A204.1 (cell line): ENCODE data around the gene GRIN2C.

Source experiments
- FAIRE-seq: peaks from 2 replicates; lab custom pipeline; 2012; peaks lifted over from hg19 to GRCh38; lab: Jason Lieb, UNC

GRIN2C gene

GRCh38 chr17:74864297-74864865, 4.7 kb upstream of the GRIN2C start:
- no peak for FAIRE-seq

DNA sequence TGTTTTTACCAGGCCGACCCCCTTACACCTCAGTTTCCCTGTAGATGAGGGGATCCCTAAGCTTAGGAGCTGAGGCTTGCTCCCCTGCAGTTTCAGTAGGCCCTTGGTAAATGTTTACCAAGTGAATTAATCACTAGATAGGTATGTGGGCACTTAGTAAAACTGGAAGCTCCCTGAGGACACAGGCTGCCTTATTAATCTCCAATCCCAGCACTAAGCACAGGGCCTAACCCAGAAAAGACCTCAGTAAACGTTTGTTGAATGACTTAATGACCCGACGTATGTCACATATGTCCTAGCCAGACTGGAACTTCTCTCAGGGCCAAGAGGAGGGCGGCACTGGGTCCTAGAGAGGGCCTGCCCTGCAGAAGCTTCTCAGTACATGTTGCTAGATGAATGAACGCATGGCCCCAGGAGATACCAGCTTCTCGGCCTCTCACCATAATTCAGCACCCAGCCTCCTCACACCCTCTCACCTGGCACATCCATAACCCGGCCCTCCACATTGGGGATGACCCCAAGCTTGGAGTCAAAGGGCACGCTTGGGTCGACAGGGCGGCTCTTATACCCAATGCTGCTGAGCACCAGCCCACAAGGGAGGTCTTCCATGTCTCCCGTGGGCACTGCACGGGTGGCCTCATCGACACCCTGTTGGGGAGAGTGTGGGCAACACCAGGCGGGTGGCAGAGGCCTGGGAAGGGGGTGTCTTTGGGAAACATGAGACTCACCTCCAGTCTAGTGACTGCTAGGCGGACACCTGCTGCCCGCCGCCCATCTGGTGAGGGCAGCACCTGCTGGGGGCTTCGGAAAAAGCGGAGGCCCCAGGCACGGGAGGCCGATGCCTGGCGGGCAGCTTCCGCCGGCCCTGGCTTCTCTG, 4.0 kb upstream of the GRIN2C start:
- FAIRE-seq = no peak

GRCh38 chr17:74862919-74863318, 3.2 kb upstream of the GRIN2C start:
- no peak for FAIRE-seq

GRCh38 chr17:74862108-74862901, 2.6 kb upstream of the GRIN2C start:
- FAIRE-seq = no peak

GRCh38 chr17:74861662-74862107, 2.0 kb upstream of the GRIN2C start:
- FAIRE-seq = no peak

DNA sequence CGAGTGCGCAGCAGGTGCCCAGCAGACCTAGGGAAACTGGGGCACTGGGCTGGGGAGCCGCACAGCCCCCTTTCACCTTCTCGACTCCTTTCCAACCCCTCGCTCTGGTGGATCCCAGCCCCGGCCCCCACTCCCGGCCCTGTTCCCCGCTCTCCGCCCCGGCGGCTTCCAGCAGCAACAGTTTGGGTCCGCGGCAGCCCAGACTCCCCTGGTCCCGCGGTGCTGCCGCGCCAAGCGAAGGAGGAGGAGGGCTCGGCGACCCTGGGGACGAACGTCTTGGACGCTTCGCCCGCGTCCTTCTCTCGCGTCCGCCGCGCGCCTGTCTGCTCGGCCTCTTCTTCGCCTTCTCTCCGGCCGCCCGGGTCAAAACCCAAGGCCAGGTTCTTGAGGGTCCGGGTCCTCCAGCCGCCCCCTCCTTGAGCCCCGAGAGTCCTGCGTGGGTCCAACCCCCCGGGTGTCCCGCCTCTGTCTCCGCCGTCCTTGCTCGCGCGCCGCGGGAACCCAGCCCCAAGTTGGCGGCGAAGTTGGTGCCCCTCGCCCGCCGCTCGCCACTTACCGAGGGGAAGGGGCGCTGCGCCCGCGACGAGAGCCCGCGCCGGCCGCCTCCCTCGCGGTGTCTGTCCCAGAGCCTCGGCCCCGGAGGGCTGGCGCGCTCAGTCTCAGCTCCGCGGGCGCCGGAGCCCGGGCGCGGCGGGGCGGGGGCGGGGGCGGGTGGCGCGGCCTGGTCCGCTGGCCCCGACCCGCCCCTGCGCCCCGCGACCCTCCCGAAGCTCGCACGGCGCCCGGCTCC, 1.4 kb upstream of the GRIN2C start:
- FAIRE-seq = no peak

DNA sequence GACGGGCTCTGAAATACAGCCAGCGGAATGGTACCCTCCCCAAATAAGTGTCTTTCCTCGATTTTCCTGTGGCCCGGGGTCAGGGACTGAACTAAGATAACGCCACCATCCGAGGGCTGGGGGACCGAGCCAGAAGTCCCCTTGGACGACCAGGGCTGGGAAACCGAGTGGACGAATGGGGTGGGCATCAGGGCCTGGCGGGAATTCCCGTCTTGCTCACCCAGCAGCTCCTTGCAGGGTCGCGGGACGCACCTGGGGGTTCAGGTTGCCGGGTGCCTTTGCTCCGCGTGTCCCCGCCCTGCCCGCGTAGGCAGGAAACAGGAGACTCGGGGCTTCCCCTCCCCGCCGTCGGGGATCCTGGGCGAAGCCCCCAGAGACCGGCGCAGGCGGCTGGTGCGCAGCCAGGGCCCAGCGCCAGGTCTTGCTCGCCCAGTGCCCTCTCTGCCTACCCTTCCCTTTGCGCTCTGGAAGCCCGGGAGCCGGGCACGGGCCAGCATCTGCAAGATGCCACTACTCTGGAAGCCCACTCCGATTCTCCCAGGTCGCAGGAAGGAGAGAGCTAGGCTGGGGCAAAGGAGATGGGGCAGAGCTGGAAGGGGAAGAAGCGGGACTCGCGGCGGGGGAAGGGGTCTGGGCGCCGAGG, 665 bp upstream of the GRIN2C start:
- no peak for FAIRE-seq

DNA sequence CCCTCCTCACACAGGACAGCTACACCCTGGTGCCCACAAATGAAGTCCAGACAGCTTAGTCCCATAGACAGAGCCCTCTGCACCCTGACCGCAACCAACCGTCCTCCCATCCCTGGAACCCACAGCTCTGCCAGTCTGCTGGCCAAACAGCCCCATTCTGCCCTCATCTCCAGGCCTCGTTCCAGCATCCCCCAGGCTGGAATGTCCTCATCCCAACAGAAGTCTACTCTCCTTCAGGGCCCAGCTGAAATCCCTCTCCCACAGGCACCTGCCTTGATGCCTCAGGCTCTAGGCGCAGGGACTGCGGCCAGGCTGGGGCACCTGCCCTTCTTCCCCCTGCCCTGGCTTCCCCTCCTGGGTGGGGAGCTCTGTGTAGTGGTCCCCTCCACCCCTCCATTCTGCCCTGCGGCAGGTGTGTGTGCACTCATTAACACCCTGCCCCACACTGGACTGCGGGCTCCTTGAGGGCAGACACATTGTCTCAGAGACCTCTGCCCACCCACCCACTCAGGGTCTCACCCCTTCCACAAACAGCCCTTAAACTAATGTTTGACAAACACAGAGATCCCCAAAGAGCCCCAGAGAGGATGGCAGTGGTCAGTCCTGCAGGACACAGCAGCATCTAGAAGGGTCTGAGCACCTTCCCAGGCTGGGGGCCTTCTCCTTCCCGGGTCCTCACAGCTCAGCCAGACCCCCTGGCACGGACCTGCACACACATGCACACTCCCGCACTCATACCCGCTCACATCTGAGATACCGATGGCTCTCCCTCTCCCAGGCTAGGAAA, 820 bp downstream of the GRIN2C start:
- no peak for FAIRE-seq

DNA sequence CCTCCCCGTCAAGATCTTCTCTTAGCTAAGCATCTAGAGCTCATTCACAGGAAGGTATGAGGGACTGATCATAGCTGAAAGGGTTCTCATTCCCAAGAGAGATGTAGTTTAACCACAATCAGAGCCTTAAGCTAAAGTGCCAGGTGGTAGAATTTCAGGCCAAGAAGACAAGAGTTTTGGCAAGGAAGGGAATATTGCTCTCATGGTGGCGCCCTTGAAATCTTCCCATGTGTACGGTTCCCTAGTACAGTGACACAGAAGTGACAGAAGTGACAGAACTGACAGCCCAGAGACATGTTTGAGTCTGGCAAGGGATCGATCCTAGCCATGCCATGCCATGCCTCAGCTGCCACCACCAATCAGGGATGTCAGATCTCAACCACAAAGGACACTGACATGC, 2.5 kb downstream of the GRIN2C start:
- no peak for FAIRE-seq

DNA sequence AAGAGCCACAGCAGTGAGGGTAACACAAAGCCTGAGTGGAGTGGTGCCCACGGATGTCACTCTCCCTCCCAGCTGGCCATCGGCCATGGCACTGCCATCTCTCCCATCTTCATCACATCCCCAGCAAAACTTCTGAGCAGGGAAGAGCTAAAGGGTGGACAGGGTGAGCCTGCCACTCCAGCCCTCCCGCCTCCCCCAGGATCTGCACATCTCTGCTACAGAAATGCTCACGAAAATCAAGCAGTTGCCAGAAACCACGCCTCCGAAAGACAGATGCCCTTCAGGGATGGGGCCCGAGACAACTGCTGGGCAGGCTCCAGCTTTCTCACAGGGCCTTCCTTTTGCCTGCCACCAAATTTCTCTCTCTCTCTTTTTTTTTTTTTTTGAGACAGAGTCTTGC, 3.6 kb downstream of the GRIN2C start:
- no peak for FAIRE-seq

DNA sequence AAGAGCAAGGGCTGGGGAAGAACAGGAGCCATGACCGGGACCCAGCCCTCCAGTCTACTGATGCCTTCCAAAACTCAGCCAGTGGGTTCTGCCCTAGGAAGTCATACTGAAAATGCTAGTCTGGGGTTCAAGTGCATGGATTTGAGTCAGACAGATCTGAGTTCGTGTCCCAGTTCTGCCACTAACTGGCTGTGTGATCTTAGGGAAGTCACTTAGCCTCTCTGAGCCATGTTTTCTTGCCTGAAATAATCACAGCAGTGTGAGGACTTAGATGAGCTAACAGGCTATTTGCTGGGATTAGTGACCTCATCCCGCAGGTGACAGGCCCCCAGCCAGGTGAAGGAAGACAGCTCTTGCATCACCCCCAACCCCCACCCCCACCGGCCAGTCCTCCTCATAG, 4.4 kb downstream of the GRIN2C start:
- no peak for FAIRE-seq

GRCh38 chr17:74854792-74855191, 4.9 kb downstream of the GRIN2C start:
- no peak for FAIRE-seq

DNA sequence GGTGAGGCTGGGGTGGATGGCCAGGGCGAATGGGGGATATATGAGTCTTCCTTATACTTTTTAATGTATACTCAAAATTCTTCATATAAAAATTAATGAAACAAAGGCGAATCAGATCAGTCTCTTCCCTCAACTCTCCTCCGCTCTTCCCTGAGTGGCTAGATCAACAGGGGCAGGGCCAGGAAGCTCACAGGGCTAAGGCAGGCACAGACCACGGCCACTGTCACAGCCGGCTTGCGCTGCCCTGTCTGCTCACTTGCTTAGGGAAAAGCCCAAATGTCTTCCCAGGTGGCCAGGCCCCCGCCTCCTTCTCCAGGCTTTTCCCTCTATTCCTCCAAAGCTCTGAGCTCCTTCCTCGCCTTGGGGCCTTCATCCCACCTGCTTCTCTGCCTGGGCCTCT, 6.0 kb downstream of the GRIN2C start:
- no peak for FAIRE-seq

DNA sequence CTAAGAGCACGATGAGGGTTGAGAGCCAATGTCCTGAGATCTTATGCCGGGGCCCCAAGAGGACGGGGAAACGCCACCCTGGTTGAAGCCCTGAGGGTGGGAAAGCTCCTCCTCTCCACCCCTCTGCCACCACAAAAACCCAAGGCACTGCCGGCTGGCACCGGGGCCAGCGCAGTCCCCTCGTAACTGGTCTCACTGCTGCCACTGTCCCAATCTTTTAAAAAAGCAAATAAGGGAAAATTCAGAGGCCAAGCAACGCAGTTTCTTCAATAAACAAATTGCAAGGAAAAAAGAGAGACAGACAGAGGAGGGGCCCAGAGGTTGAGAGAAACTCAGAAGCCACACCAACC, 6.7 kb downstream of the GRIN2C start:
- FAIRE-seq = no peak

- FAIRE-seq = no peak
Measured at GRCh38 chr17:74852237-74853047, 7.2 kb downstream of the GRIN2C start.

DNA sequence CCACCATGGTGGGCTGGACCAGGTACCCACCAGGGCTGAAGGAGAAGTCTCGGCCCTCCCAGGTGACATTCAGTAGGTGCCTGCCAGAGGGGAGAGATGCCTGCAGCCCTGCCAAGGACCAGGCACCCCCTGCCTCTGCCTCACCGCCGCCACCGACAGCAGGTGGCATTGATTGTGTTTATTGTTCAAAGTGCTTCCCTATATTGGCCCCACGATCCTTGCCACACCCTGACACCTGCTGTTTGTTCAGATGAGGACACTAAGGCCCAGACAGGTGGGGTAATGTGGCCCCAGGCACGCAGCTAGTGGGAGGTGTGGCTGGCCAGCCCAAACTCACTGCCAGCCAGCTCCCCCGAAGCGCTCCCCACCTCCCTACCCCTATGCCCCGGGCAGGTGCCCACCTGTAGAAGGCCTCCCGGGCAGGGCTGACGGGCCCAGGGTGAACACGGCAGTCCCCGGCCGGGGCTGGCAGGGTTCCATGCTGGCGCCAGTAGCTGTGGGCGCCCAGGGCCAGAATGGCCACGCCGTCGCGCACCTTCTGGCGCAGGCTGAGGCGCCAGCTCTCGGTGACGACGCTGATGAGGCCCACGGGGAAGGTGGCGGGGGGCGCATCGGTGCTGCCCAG, 8.0 kb downstream of the GRIN2C start:
- no peak for FAIRE-seq

DNA sequence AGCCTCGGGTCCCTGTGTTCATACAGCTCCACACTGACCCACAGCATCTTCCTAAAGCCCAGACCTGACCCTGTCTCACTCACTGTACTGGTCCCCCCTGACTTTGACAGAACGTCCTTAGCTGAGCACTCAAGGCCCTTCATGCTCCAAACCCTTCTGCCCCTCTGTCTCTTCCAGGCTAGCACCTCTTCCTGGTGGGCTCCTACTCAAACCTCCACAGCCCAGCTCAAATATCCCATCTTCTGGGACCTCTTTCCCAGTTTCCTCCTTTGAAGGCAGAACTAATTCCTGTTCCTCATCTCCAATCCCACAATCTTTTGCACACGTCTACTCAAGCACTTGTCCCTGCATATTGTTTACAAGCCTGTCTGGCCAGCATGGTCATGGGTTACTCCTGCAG, 8.8 kb downstream of the GRIN2C start:
- FAIRE-seq = no peak

GRCh38 chr17:74850310-74850709, 9.4 kb downstream of the GRIN2C start:
- no peak for FAIRE-seq

- no peak for FAIRE-seq
Measured at GRCh38 chr17:74848656-74849399, 10.9 kb downstream of the GRIN2C start.
